Left cardiac atrium (tissue), 4 donors: ENCODE data around the gene CLK1. TPM values are rescaled to one million over a fixed set of nuclear protein-coding genes. Genes with fewer than 3 reads are reported as not detected.

Experiments used
- ATAC-seq, 2 donors: fragments of 200-7000 bp; cut with Tn5 transposase; one replicate each; pipeline ENCODE4 v1.9.1; 2020; ENCODE audit warnings: mild to moderate bottlenecking in 2 of 2, moderate library complexity in 2 of 2
- DNase-seq: peaks from one replicate; pipeline ENCODE4 v3.0.0-alpha.2; 2020
- intact Hi-C, 2 donors: fragments of 100-400 bp; cut with DNase I; formaldehyde crosslinking; loops; one replicate each; pipeline versions ENCODE4 v1.14.1 to v1.15.1; 2022 to 2023
- total RNA-seq, 2 donors: library from RNA; stranded (reverse); fragmentation: NEBNext Ultra II Directional; extraction: Animal tissue kit (Norgen Biotek cat#: 25700); gene quantifications; one replicate each; pipeline ENCODE4 v1.2.1, GENCODE V29; 2021
- donor health status: DM: no; HTN: yes; CAD: no.
- donor health status: DM: no; HTN: yes; CAD: no; lungs with severe emphysema.
- donor health status: DM: yes; HTN: yes; CAD: no.
- donor health status: Dilated cardiomyopathy.

The CLK1 gene
- total RNA-seq, 2 donors from 2014 or later, result 52.9 to 54.6 TPM

DNA sequence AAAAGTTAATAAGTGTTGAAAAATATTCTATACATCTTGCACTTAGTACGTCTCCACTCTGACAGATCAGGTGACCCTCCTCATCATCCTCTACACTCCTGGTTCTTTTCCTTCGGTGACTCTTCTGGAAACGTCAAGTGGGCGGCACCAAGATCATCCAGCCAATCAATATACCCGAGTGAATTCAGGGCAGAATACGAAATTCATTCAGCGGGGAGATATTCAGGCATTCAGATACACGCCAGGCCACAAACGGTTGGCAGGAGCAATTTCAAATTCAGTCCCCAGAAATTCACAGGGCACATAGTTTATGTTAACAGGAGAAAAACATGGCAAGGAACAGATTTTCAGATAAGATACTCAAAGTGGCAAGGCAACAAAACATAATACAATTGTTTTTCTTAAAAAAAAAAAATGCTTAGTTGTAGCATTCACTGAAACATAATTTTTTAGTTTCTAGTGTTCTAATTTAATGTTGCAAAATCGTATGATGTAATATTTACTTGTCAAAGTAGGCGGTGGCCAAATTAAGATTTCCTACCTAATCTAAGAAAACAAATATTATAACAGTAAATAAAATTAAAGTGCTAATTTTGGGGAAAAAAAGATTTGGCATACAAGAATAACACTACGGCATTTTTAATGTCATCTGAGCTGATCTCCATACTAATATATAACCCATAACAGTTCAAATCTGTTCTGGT, 4.2 kb downstream of the CLK1 start:
- intact Hi-C loops, result no loop called here
- DNase-seq (peak; percentile 48), ATAC-seq (no peak)

DNA sequence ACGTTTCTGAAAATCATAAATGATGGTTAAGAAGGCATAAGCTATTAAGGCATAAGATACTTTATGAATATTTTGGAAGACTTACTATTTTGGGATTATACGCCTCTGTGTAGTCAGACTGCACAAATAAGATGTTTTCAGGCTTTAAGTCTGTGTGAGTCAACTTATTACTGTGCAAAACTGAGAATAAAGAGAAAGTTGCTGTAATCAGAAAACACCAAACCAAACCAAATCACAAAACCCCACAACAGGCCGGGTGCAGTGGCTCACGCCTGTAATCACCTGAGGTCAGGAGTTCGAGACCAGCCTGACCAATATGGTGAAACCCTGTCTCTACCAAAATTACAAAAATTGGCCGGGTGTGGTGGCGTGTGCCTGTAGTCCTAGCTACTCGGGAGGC, 7.7 kb downstream of the CLK1 start:
- intact Hi-C loops, result no loop called here
- DNase-seq, result no peak
- no peak for ATAC-seq

DNA sequence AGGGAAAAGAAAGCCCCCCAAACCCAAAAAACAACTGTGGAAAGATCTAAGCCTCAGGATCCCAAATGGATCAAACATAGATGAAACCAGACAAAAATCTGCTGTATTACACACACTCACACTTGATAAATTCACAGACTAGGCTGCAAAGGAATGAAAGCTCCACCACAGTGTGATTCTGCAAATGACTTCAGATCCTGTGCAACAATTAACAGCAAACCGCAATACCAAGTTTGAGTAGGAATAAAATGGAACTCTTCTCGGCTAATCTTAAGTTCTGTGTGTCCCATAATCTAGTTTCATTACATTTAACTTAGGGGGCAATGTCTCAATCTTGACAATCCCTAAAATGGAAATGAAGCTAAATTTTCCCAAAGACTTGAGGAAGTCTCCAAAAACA, 11.9 kb downstream of the CLK1 start:
- intact Hi-C loops, result loop anchor here in 1 of 2 donors (5.0 kb wide), 1 partner anchor 35 kb away; no protein-coding TSS in a partner anchor
- no peak for ATAC-seq
- DNase-seq, result no peak

GRCh38 chr2:200851398-200852248, 12.8 kb downstream of the CLK1 start:
- ATAC-seq (no peak), DNase-seq (no peak)
- intact Hi-C loops, result loop anchor here in 1 of 2 donors (5.0 kb wide), 1 partner anchor 34 kb away; no protein-coding TSS in a partner anchor

GRCh38 chr2:200850512-200851256, 13.8 kb downstream of the CLK1 start:
- intact Hi-C loops, result loop anchor here in 1 of 2 donors (5.0 kb wide), 1 partner anchor 33 kb away; no protein-coding TSS in a partner anchor
- DNase-seq (no peak), ATAC-seq (peak; percentile 21 to 41)

DNA sequence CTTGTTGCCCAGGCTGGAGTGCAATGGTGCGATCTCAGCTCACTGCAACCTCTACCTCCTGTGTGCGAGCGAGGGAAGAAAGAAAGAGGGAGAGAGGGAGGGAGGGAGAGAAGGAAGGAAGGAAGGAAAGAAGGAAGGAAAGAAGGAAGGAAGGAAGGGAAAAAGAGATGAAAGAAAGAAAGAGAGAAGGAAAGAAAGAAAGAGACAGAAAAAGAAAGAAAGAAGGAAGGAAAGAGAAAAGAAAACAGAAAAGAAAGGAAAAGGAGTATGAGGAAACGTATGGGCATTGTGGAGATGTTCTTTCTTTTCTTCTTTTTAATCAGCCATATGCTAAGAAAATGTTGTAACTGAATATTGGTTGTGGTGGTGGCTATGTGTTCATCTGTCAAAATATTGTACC, 16.5 kb downstream of the CLK1 start:
- intact Hi-C loops, result no loop called here
- ATAC-seq (no peak), DNase-seq (no peak)

GRCh38 chr2:200847269-200847668, 17.2 kb downstream of the CLK1 start:
- DNase-seq, result no peak

DNA sequence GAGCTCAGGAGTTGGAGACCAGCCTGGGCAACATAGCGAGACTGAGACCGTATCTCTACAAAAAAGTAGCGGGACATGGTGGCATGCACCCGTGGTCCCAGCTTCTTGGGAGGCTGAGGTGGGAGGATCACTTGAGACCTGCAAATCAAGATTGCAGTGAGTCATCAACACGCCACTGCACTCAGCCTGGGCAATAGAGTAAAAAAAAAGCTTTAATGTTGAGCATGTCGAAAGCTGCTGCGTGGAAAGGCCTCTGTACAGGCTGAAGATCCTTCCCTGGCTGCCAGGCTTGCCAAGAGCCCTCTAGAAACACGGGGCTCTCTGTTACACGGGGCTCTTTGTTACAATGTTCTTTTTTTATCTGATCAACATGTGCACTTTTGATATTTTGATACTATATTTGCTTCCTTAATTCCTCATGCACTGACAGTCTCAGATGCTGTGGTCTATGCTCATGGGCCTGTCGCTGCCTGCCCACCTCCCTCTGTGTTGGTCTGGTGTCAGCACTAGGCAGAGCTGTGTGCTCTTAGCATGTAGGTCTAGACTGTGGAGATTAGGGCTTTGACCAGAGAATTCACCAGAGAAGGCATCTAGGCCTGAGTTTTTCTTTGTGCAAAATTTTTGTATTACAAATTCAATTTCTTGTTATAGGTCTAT, 18.7 kb downstream of the CLK1 start:
- no peak for ATAC-seq
- DNase-seq, result no peak
- intact Hi-C loops, result no loop called here

More at GRCh38 chr2:200847269-200847668, 17.2 kb downstream of the CLK1 start:
- ATAC-seq, result no peak
- intact Hi-C loops, result no loop called here

GRCh38 chr2:200845194-200845593, 19.3 kb downstream of the CLK1 start:
- DNase-seq, result no peak
- ATAC-seq, result no peak
- intact Hi-C loops, result no loop called here

- DNase-seq (no peak), ATAC-seq (no peak)
- intact Hi-C loops, result no loop called here
Measured at GRCh38 chr2:200843993-200844948, 20.2 kb downstream of the CLK1 start.

DNA sequence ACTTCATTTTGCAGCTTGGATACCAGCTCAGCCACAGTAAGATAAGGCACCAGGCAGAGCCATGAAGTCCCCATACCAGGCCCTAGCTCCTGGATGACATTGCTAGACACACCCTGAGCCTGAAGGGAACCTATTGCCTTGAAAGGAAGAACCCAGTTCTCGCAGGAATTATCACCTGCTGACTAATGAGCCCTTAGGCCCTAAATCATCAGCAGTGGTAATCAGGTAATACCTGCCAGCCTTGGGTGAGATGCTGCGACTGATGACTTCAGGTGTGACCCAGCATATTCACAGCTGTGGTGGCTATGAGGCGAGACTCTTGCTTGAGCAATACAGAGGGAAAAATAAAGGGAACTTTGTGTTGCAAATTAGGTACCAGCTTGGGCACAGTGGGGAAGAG, 24.9 kb downstream of the CLK1 start:
- DNase-seq (no peak), ATAC-seq (no peak)
- intact Hi-C loops, result no loop called here

DNA sequence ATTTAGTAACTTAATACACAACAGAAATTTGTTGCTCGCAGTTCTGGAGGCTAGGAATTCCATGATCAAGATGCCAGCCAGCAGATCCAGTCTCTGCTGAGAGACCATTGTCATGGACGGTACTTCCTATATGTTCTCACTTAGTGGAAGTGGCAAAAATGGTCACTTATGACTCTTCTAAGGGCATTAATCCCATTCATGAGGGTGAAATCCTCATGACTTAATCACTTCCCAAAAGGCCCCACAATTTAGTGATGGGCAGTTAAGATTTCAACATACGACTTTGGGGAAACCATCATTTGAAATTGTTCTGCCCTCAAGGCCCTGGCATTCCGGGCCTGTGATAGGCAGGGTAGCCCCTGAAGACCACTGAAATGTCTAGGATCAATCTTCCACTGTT, 29.8 kb downstream of the CLK1 start:
- intact Hi-C loops, result no loop called here
- no peak for DNase-seq
- no peak for ATAC-seq

GRCh38 chr2:200829258-200829655, 35.2 kb downstream of the CLK1 start:
- no peak for ATAC-seq
- intact Hi-C loops, result no loop called here
- no peak for DNase-seq

- intact Hi-C loops, result no loop called here
- ATAC-seq, result no peak
- no peak for DNase-seq
Measured at GRCh38 chr2:200828572-200829257, 35.7 kb downstream of the CLK1 start.

DNA sequence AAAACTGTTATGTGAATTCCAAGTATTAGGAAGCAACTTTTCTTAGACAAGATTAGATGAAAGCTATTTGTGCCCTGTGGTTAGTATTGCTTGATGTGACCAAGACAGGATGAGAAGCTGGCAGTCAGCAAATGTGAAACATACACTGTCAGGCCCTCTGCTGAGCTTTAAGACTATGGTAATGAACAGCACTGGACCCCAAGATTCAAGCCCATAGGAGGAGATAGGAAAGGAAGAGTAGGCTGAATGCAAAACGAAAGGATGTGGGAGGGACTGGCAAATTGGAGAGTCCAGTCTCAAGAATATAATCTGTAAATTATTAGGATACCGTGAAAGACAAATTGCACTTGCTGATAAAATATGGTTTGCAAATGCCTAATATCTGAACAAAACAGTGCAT, 36.4 kb downstream of the CLK1 start:
- ATAC-seq, result no peak
- intact Hi-C loops, result no loop called here

DNA sequence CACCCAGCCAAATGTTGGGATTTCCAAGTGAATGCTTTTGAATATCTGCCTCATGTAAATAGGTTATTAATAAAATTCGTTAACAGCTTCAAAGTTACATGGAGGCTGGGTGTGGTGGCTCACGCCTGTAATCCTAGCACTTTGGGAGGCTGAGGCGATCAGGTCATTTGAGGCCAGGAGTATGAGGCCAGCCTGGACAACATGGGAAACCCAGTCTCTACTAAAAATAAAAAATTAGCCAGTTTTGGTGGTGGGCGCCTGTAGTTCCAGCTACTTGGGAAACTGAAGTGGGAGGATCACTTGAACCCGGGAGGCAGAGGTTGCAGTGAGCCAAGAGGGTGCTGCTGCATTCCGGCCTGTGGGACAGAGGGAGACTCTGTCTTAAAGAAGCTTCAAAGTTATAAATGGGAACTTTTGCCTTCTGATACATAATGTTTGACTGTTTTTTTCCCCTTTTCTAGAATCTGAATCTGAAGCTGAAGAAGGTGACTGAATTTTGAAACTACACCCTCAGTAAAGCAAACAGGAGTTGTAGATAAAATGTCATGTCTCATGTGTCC, 42.7 kb downstream of the CLK1 start:
- DNase-seq, result no peak

More for the DNA sequence above, 36.4 kb downstream of the CLK1 start:
- no peak for DNase-seq

GRCh38 chr2:200820573-200821234, 43.8 kb downstream of the CLK1 start:
- ATAC-seq, result no peak
- DNase-seq, result no peak
- intact Hi-C loops, result no loop called here

More for the DNA sequence above, 42.7 kb downstream of the CLK1 start:
- intact Hi-C loops, result no loop called here
- no peak for ATAC-seq
